ENCODE data around the gene FERD3L. TPM values are rescaled to one million over a fixed set of nuclear protein-coding genes. Genes with fewer than 3 reads are reported as not detected.
A peak's percentile ranks its signal among the peaks of the same experiment; 100 is the strongest.
"Not testable (repeated sequence)": the region's sequence is repeated elsewhere in the genome, so short reads cannot be mapped to it uniquely, and the experiment has no call there.

Gene FERD3L
- not detected for total RNA-seq
- long read RNA-seq, result 0 reads

DNA sequence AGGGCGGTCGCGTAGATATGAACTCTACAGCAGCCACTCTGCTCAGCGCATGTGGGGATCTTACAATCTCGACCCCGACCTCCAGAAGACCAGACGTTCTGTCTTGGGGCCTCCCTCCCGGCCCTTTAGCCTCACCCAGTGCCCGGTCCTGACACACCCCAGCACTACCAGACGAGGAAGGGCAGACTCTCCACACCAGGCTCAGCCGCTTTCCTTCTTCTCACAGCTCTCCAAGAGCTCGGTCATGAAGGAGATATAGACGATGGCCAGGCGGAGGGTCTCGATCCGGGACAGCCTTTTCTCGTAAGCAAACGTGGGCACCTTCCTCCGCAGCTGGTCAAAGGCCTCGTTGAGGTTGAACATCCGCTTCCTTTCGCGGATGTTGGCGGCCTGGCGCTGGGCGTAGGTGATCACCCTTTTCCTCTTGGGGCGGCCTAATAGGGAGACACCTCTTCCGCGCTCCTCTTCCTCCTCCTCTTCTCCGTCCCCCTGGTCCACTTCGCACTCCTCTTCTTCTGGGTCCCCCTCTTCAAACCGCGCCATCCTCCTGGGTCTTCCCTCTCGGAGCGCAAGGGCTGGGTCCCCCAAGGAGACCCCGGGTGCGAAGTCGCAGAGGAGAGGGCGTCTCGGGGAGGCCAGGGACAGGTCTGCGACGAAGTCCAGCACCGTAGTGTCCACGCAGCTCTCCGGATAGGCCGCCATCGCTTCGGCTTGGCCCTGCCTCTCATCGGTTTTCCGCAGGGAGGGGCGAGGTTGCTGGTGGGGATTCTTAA, at the start of gene FERD3L:
Gene FERD3L (minus strand): TSS at position 761 of the 773 bp plus-strand sequence. CDS start 59 bp downstream, at position 702.
- ATAC-seq (no peak), DNase-seq (no peak)
- intact Hi-C loops (cut with micrococcal nuclease), result no loop called here

DNA sequence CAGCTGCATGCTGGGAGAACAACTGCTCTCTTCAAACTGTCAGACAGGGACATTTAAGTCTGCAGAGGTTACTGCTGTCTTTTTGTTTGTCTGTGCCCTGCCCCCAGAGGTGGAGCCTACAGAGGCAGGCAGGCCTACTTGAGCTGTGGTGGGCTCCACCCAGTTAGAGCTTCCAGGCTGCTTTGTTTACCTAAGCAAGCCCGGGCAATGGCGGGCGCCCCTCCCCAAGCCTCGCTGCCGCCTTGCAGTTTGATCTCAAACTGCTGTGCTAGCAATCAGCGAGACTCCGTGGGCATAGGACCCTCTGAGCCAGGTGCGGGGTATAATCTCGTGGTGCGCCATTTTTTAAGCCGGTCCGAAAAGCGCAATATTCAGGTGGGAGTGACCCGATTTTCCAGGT, 49.2 kb upstream of the FERD3L start:
- DNase-seq, result peak; percentile 8
- intact Hi-C loops (cut with micrococcal nuclease); ATAC-seq: not testable (repeated sequence)

GRCh38 chr7:19181634-19182033, 36.4 kb upstream of the FERD3L start:
- intact Hi-C loops (cut with micrococcal nuclease), result no loop called here
- ATAC-seq, result no peak
- DNase-seq, result no peak

DNA sequence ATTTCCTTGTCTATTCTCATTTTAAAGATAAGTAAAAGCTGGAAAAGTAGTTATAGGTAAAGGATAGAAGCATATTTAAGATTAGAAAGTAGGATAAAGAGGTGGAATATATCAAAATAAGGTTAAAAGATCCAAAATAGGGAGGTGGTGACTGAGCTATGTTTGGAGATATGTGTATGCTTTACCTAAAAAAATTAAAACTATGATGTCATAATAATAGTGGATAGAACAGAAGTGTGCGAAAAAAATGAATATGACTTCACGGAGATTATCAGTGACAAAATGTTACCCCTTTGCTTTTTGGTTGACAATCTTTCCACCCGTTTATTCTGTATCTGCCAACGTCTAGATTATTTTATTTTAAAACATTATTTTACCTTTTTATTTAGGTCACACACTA, 33.4 kb upstream of the FERD3L start:
- intact Hi-C loops (cut with micrococcal nuclease), result no loop called here
- no peak for DNase-seq
- no peak for ATAC-seq

- DNase-seq (no peak), ATAC-seq (no peak)
- intact Hi-C loops (cut with micrococcal nuclease), result no loop called here
Observed at GRCh38 chr7:19177269-19177668, 32.0 kb upstream of the FERD3L start.

DNA sequence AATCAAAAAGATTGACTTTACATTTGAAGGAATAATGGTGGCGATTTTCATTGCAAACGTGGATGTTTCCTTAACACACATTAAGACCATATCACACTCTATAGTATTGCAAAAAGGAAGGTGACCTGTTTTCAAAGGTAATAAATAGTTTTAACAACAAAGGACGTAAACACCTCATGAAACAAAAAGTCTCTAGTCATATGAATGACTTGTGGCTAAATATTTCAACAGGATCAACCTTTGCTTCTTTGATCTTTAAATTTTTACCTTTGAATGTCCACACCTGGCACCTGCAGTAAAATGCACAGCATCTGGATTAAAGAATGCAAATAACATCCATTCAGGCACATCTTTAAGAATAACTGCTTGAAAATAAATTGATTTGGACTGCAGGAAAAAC, 30.0 kb upstream of the FERD3L start:
- no peak for ATAC-seq
- no peak for DNase-seq
- intact Hi-C loops (cut with micrococcal nuclease), result no loop called here

GRCh38 chr7:19161671-19162070, 16.4 kb upstream of the FERD3L start:
- ATAC-seq, result no peak
- no peak for DNase-seq
- intact Hi-C loops (cut with micrococcal nuclease), result no loop called here

DNA sequence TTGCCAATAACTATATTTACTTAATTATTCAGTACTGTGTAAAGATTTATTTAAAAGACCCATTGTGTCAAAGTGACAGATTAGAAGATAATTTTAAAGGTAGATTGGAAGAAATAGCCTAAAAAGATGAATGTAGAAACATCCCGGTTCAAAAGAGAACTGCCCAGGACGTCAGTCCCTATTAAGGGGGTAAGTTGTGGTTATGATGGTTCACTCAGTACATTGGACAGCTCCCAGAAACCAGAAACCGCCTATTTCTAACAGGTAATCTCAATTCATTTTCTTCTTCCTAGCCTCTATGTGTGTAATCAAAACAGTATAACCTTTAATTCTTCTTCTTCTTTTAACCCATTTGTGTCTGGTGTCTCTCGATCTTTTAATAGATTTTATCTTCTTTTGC, 1.5 kb upstream of the FERD3L start:
- DNase-seq (no peak), ATAC-seq (no peak)
- intact Hi-C loops (cut with micrococcal nuclease), result no loop called here

DNA sequence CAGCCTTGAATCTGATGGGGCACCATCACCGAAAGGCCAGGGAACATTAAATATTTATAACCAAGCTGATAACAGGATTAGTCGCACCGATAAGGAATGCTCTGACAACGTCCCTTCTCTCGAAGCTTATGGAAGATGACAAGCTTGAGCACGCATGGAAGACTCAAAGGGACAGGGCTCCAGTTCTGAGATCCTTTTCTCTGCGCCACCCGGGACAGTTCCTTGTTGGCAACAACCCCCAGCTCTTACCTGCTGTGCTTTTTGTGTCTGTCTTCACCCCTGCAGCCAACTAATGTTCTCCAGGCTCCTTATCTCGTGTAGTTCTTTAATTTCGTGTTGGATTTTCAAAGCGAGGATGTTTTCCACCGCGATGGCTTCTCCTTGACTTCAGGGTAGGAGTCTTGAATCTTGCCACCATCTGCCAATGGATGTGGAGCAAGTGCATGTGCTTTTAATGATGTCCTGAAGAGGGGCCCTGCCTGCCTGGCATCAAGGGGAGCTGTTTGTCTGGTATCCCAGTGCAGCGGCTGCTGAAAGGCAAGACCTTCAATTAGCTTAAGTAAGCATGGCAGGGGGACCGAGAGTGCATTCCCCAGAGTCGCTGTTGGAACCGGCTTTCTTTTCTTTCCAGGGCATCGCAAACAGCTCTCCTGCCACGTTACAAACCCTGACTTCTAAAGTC, 354 bp upstream of the FERD3L start:
- ATAC-seq, result no peak
- intact Hi-C loops (cut with micrococcal nuclease), result no loop called here
- no peak for DNase-seq

DNA sequence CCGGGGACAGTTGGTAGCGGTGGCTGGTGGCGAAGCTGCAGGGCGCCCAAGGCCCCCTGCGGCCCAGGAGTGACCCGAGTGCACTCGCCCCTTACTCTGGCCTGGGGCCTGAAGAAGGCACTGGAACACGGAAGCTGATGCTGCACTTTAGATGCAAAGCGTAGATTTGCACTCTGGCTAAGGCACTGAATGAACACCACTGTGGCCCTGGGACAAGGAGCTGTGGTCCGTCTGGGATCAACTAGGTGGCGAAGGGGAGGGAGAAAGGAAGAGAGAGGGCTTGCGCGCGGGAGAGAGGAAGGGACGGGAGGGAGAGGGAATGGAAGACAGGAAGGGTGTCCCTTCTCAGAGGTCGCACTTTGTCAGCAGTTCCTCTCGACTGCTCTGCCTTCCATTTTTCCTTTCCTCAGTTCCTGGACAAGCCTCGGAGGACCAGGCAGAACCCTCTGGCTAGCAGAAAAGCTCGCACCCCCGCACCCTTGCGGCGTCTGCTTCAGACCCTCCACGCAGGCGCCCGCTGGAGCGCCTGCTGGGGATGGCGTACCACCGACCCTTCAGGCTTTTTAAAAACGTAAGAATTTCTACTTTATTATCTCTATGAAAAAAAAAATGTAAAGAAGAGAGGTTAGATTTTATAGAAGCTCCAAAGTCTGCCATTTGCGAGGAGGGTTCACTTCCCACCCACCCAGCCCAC, 1.2 kb downstream of the FERD3L start:
- ATAC-seq, result no peak
- DNase-seq, result no peak
- intact Hi-C loops (cut with micrococcal nuclease), result no loop called here

DNA sequence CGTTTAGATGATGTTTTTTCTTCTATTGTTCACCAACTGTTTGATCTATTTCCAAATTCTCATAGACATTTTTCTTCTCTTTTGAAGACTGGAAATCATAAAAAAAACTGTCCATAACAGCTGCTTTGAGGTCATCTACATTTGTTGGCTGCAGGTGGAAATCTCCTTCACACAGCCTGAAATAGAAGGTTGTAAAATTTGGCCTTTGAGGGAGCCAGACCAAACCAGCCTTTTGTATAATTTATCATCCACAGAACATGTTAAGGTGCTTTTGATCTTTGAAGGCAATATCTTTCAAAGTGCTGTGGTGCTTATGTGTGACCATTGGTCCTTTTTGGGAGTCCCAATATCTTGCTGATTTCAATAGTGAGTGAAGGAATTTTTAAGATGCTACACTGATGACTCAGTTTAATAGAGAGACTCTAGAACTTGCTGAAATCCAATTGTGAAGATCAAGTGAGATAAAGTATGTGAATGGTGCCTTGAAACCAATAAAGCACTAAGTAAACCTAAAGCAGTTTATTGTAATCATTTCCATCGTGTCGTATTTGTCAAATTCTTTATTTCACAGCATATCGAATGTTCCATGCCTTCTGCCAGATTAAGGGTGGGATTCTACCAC, 5.4 kb downstream of the FERD3L start:
- no peak for DNase-seq
- ATAC-seq, result no peak
- intact Hi-C loops (cut with micrococcal nuclease), result no loop called here

DNA sequence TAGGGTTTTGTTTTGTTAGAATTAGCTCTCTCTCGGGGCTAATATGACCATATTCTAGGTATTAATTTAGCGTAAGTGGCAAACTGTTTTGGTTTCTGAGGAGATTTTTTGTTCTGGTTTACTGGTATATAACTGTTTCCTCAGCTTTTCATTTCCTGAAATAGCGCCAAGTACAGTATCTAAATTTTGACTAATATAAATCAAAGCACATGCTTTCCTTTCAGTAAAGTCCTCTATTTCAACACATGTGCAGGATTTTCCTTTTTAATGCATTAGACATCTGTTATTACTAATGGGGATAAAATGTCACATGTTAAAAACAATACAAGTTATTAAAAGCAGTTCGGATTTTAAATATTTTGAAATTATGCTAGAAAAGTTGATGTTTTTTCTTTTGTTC, 11.3 kb downstream of the FERD3L start:
- DNase-seq (no peak), ATAC-seq (no peak)
- intact Hi-C loops (cut with micrococcal nuclease), result no loop called here

GRCh38 chr7:19133390-19133789, 11.8 kb downstream of the FERD3L start:
- ATAC-seq, result no peak

DNA sequence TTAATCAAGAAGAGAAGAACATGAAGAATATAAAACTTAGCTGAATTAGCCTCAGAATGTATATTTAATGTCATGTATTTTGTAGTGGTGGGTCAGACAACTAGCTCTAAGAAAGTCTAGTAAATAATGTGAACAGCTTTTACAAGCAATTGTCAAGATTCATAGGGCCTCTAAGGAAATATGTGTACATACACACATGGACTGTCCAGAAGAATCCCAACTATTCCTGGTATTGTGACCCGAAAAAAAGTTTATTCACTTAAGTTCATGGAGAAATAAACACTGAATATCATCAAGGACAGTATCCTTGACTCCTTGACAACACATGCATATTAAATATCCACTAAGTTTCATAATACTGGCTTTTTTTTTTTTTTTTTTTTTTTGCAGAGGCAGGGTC, 16.4 kb downstream of the FERD3L start:
- ATAC-seq (no peak), DNase-seq (no peak)
- intact Hi-C loops (cut with micrococcal nuclease), result no loop called here

More at GRCh38 chr7:19133390-19133789, 11.8 kb downstream of the FERD3L start:
- intact Hi-C loops (cut with micrococcal nuclease), result no loop called here
- DNase-seq, result no peak

- no peak for ATAC-seq
- no peak for DNase-seq
- intact Hi-C loops (cut with micrococcal nuclease), result no loop called here
Observed at GRCh38 chr7:19121977-19122588, 23.1 kb downstream of the FERD3L start.

DNA sequence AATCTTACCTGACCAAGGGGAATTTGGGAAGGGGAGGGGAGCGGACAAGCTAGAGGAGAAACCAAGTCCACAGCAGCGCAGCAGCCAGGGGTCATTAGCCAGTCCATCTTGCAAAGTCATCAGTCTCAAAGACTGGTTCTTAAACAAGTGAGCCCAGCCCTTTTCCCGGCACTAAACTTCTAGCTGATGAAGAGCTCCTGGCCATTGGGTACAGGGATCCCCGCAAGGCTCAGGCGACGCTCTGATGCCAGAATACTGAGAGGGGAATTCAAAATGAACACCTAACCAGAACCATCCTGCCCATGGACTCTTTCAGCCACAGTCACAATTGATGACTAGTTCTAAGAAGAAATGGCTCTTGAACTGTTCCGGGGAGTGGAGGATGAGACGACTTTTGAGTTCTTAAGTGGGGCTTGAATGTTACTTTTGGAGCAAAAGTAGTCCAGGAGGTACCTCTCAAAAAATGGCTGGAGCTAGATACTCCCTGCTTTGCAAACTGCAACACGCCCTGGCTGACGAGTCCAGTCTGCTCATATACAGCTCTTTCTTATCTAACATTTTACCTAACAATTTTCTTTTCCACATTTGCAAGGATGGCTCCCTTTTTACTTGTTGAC, 25.2 kb downstream of the FERD3L start:
- intact Hi-C loops (cut with micrococcal nuclease), result no loop called here
- DNase-seq (no peak), ATAC-seq (no peak)

DNA sequence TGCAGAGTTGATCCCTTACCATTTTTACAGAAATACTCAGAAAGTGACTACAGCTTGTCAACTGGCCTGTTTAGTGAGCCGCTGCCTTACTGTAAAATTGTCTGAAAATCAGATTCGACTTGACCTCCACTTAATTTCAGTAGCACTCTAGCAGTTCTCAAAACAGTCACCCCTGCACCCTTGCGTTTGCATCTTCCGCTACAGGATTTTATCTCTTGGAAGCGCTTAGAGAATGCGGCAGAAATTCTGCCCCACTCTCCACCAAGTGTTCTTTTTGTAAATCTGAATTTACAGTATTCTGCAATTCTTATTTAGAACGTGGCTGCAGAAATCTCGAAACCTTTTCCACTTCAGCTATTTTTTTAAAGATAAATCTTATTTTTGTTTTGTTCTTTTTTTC, 25.8 kb downstream of the FERD3L start:
- ATAC-seq (no peak), DNase-seq (no peak)
- intact Hi-C loops (cut with micrococcal nuclease), result no loop called here

DNA sequence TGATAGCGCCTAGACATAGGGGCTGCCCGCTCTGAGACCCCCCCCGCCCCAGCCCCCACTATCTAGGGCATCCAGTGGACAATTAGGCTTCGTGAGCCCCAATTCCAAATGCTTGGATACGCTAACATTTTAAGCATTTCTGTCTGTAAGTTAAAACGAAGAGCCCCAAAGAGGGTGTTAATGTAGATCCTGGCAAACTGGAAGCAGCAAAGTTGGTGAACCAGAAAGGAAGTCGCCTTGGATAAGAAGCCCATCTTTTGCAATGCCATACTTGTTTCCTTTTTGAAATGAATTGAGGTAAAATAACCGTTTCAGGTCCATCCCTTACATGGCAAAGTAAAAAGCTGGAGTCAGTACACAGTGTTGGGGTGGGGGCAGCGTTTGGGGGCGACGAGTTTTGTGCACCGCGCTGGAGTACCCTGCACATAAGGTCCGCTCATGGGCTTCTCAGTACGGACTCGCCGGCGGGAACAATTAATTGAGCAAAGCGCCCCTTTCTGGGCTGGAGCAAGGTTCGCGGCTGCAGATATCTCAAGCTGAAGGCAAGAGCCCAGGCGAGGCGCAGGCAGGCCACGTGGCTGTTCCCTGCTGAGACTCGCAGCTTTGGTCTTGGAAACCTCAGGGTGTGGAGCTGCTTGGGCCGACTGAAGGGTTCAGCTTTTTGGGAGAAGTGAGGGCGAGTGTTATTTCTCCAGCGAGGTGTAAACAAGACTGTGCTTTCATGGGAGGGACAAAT, 26.4 kb downstream of the FERD3L start:
- no peak for DNase-seq
- intact Hi-C loops (cut with micrococcal nuclease), result no loop called here
- ATAC-seq, result no peak
